ENCODE results near the gene ITSN2. TPM values are rescaled to one million over a fixed set of nuclear protein-coding genes. Genes with fewer than 3 reads are reported as not detected.
A peak's percentile ranks its signal among the peaks of the same experiment; 100 is the strongest.
"Not testable (repeated sequence)": the region's sequence is repeated elsewhere in the genome, so short reads cannot be mapped to it uniquely, and the experiment has no call there.

ITSN2 gene
- polyA plus RNA-seq (2011; rRNA removed) (16.3 and 20.4 TPM in 2 replicates), polyA minus RNA-seq (2011; rRNA and poly(A)+ RNA removed) (20.9 and 22.2 TPM in 2 replicates)

GRCh38 chr2:24360050-24360962 lies at the start of gene ITSN2:
Gene ITSN2, minus strand, starts transcription at chr2:24360536. Its CDS starts 32,454 bp downstream, at chr2:24328082.
- POLR2A ChIA-PET: no interaction called here
- CTCF ChIA-PET: interaction anchor here (1.2 kb wide), 1 partner anchor 18 kb away, joined by 3 read pairs; no protein-coding TSS in a partner anchor
- peak within 1 kb of the TSS; percentile 88 for H3K4me3 ChIP-seq (ENCODE audit: low read depth, low read length)
- H3K36me3 ChIP-seq (ENCODE audit: control insufficient read depth, insufficient read depth, low read length): no peaks in the 10 kb centered on the region
- no peak for TF ChIP-seq CTCF (IDR thresholded peaks at IDR 0.05; ENCODE audit: insufficient read depth, low read depth, low read length)
- no peaks in the 10 kb centered on the region for H3K27me3 ChIP-seq (ENCODE audit: control insufficient read depth, insufficient read depth, low read length)
- no peak for DNase-seq (ENCODE audit: low read depth)

GRCh38 chr2:24409171-24409570 lies 48.8 kb upstream of the ITSN2 start:
- CTCF ChIA-PET: interaction anchor here (0.6 to 3.4 kb wide), 21 partner anchors 10 to 720 kb away, joined by 3 to 76 read pairs (median 6); partner anchors contain the start of genes CENPO and PTRHD1
- DNase-seq (ENCODE audit: low read depth): no peak
- POLR2A ChIA-PET: no interaction called here
- no peaks in the 10 kb centered on the region for H3K36me3 ChIP-seq (ENCODE audit: control insufficient read depth, insufficient read depth, low read length)
- TF ChIP-seq CTCF (IDR thresholded peaks at IDR 0.05; ENCODE audit: insufficient read depth, low read depth, low read length): no peak
- H3K4me3 ChIP-seq (ENCODE audit: low read depth, low read length): no peak overlapping the region
- no peaks in the 10 kb centered on the region for H3K27me3 ChIP-seq (ENCODE audit: control insufficient read depth, insufficient read depth, low read length)

- POLR2A ChIA-PET; H3K27me3 ChIP-seq (ENCODE audit: control insufficient read depth, insufficient read depth, low read length); H3K36me3 ChIP-seq (ENCODE audit: control insufficient read depth, insufficient read depth, low read length); DNase-seq (ENCODE audit: low read depth); H3K4me3 ChIP-seq (ENCODE audit: low read depth, low read length): not testable (repeated sequence)
- CTCF ChIA-PET: interaction anchor here (0.6 to 3.4 kb wide), 12 partner anchors 13 to 721 kb away, joined by 3 to 76 read pairs (median 6); no protein-coding TSS in a partner anchor
Measured at GRCh38 chr2:24408704-24409103, 48.4 kb upstream of the ITSN2 start.

- H3K27me3 ChIP-seq (ENCODE audit: control insufficient read depth, insufficient read depth, low read length): peaks cover 2% of the 10 kb centered on the region; the same call in 1 of the 2 replicates
- H3K36me3 ChIP-seq (ENCODE audit: control insufficient read depth, insufficient read depth, low read length): no peaks in the 10 kb centered on the region
- DNase-seq (ENCODE audit: low read depth): no peak
- H3K4me3 ChIP-seq (ENCODE audit: low read depth, low read length): no peak overlapping the region
- no peak for TF ChIP-seq CTCF (IDR thresholded peaks at IDR 0.05; ENCODE audit: insufficient read depth, low read depth, low read length)
- ChIA-PET POLR2A (interaction anchor here (0.5 kb wide), 1 partner anchor 26 kb away, joined by 12 read pairs; no protein-coding TSS in a partner anchor), CTCF (interaction anchor here (1.2 to 3.0 kb wide), 3 partner anchors 9 to 422 kb away, joined by 3 to 25 read pairs (median 5); no protein-coding TSS in a partner anchor)
Measured at GRCh38 chr2:24404491-24404921, 44.2 kb upstream of the ITSN2 start.

GRCh38 chr2:24403832-24404212 lies 43.5 kb upstream of the ITSN2 start:
- ChIA-PET CTCF (interaction anchor here (1.2 to 3.0 kb wide), 2 partner anchors 8 to 423 kb away, joined by 5 to 25 read pairs; no protein-coding TSS in a partner anchor), POLR2A (no interaction called here)
- TF ChIP-seq CTCF (IDR thresholded peaks at IDR 0.05; ENCODE audit: insufficient read depth, low read depth, low read length): no peak
- H3K36me3 ChIP-seq (ENCODE audit: control insufficient read depth, insufficient read depth, low read length): no peaks in the 10 kb centered on the region
- H3K27me3 ChIP-seq (ENCODE audit: control insufficient read depth, insufficient read depth, low read length): peaks cover 2% of the 10 kb centered on the region; the same call in 1 of the 2 replicates
- H3K4me3 ChIP-seq (ENCODE audit: low read depth, low read length): no peak overlapping the region
- DNase-seq (ENCODE audit: low read depth): no peak

Measured in BJ (cell line).